ENCODE results near the gene ATCAY.
"Not testable (repeated sequence)": the region's sequence is repeated elsewhere in the genome, so short reads cannot be mapped to it uniquely, and the experiment has no call there.

Gene ATCAY

DNA sequence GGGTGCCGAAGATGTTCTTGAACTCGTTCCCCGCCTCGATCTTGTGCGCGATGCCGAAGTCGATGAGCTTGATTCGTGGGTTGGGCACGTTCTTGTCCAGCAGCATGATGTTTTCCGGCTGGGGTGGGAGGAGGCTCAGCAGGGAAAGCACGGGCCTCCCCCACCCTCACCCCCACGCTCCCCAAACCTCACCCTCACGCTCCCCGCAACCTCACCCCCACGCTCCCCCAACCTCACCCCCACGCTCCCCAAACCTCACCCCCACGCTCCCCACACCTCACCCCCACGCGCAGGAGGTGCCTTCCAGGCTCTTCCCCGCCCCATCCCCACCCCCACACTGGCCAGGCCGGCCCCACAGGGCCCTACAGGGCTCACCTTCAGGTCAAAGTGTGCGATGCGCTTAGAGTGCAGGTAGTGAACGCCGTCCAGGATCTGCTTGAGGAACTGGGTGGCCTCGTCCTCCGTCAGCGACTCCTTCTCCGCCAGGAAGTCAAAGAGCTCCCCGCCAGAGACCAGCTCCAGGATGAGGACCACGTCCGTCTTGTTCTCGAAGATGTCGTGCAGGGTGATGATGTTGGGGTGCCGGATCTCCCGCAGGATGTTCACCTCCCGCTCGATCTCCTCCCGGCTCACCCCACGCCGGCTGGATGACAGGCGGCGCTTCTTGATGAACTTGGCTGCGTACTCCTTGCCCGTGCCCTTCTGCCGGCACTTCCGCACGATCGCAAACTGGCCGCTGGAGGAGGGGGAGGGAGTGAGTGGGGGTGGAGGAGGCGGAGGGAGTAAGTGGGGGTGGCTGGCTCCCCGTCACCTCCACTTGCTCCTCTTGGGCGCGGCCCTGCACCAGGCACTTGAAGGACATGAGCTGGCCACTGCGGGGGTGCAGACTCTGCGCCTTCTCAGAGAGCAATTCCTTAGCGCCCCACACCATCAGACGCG is 84.0 kb downstream of the ATCAY start:
- no peak overlapping the region for H3K4me3 ChIP-seq (ENCODE audit: low read length)
- H3K36me3 ChIP-seq (replicated peaks; ENCODE audit: low read depth, low read length) = peaks cover 52% of the 10 kb centered on the region
- H3K79me2 ChIP-seq (ENCODE audit: low read length) = peaks cover 7% of the 10 kb centered on the region
- H2AFZ ChIP-seq (ENCODE audit: low read depth, low read length) = no peak overlapping the region
- no peaks in the 10 kb centered on the region for H3K27me3 ChIP-seq (ENCODE audit: low read depth, low read length)
- H3K27ac ChIP-seq (ENCODE audit: low read length) = no peak overlapping the region
- no peak overlapping the region for H3K4me2 ChIP-seq (ENCODE audit: low read length)
- no peaks in the 10 kb centered on the region for H4K20me1 ChIP-seq (ENCODE audit: insufficient read depth, low read length)
- no peak overlapping the region for H3K9ac ChIP-seq (ENCODE audit: low read length)
- H3K9me3 ChIP-seq (ENCODE audit: insufficient read depth, low read length) = no peaks in the 10 kb centered on the region
- TF ChIP-seq, protein P1, sequence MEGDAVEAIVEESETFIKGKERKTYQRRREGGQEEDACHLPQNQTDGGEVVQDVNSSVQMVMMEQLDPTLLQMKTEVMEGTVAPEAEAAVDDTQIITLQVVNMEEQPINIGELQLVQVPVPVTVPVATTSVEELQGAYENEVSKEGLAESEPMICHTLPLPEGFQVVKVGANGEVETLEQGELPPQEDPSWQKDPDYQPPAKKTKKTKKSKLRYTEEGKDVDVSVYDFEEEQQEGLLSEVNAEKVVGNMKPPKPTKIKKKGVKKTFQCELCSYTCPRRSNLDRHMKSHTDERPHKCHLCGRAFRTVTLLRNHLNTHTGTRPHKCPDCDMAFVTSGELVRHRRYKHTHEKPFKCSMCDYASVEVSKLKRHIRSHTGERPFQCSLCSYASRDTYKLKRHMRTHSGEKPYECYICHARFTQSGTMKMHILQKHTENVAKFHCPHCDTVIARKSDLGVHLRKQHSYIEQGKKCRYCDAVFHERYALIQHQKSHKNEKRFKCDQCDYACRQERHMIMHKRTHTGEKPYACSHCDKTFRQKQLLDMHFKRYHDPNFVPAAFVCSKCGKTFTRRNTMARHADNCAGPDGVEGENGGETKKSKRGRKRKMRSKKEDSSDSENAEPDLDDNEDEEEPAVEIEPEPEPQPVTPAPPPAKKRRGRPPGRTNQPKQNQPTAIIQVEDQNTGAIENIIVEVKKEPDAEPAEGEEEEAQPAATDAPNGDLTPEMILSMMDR (IDR thresholded peaks at IDR 0.05; ENCODE audit: low read depth, low read length) = no peak
- TF ChIP-seq EZH2phosphoT487 (IDR thresholded peaks at IDR 0.05; ENCODE audit: low read depth) = no peak
- no peaks in the 10 kb centered on the region for H3K4me1 ChIP-seq (ENCODE audit: low read length)

DNA sequence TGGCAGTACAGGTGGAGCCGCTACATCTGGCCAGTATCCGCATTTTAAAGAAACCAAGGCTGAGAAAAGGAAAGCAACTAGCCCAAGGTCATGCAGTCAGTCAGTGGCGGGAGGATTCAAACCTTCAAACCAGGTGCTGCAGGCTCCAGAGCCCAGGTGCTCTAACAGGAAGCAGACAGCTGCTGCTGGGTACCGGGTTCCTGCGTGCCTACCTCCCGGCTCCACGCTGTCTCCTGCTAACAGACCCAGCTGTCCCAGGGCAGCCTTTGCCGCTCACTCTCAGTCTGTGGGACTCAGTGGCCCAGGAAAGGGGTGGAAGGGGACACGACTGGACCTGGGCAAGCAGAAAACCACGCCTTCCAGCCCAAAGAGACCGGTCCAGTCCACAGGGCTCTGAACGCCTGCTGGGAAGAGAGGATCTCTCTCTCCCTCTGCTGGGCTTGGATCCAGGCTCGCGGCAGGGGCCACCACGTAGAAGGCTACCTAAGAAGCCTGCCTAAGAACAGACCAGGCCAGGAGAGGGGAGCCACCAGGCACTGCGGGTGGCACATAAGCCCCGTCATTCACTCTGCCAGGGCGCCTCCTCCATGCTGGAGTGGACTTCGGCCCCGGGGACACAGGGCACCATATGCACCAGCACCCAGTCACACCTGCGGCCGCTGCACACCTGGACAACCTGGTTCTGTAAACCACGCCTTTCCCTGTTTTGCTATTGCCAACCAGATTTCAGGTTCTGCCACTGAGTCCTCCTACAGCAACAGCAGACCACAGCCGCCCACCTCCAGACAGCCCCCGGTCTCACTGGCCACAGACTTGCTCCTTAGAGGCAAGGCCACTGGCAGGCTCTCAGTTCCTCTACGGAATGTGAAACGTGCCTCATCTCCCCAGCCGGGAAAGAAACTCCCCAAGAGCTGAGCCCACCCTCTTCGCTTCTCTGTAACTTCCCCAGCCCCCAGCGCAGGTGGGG is 85.8 kb downstream of the ATCAY start:
- Histone ChIP-seq H3K36me3 (replicated peaks; ENCODE audit: low read depth, low read length) (peaks cover 44% of the 10 kb centered on the region), H3K4me1 (ENCODE audit: low read length) (peaks cover 8% of the 10 kb centered on the region), H3K79me2 (ENCODE audit: low read length) (peaks cover 20% of the 10 kb centered on the region), H3K27me3 (ENCODE audit: low read depth, low read length) (no peaks in the 10 kb centered on the region), H3K4me3 (ENCODE audit: low read length) (no peak overlapping the region), H3K9me3 (ENCODE audit: insufficient read depth, low read length) (no peaks in the 10 kb centered on the region), H2AFZ (ENCODE audit: low read depth, low read length) (no peak overlapping the region), H3K27ac (ENCODE audit: low read length) (no peak overlapping the region), H3K9ac (ENCODE audit: low read length) (no peak overlapping the region), H4K20me1 (ENCODE audit: insufficient read depth, low read length) (peaks cover 4% of the 10 kb centered on the region; the same call in 1 of the 2 replicates), H3K4me2 (ENCODE audit: low read length) (no peak overlapping the region)
- TF ChIP-seq EZH2phosphoT487 (IDR thresholded peaks at IDR 0.05; ENCODE audit: low read depth) = no peak
- TF ChIP-seq, protein P1 (IDR thresholded peaks at IDR 0.05; ENCODE audit: low read depth, low read length) = no peak

DNA sequence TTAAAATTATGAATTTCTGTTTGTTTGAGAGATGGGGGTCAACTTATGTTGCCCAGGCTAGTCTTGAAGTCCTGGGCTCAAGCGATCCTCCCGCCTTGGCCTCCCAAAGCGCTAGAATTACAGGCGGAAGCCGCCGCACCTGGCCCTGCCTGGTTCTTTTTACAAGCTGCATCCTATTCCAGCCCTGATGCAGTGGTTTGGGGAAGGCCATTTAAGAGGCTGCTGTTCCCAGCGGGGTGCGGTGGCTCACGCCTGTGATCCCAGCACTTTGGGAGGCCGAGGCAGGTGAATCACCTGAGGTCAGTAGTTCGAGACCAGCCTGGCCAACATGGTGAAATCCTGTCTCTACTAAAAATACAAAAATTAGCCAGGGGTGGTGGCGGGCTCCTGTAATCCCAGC is 87.5 kb downstream of the ATCAY start:
- not testable (repeated sequence) for H3K27ac ChIP-seq (ENCODE audit: low read length)
- H3K36me3 ChIP-seq (replicated peaks; ENCODE audit: low read depth, low read length) = peaks cover 41% of the 10 kb centered on the region

DNA sequence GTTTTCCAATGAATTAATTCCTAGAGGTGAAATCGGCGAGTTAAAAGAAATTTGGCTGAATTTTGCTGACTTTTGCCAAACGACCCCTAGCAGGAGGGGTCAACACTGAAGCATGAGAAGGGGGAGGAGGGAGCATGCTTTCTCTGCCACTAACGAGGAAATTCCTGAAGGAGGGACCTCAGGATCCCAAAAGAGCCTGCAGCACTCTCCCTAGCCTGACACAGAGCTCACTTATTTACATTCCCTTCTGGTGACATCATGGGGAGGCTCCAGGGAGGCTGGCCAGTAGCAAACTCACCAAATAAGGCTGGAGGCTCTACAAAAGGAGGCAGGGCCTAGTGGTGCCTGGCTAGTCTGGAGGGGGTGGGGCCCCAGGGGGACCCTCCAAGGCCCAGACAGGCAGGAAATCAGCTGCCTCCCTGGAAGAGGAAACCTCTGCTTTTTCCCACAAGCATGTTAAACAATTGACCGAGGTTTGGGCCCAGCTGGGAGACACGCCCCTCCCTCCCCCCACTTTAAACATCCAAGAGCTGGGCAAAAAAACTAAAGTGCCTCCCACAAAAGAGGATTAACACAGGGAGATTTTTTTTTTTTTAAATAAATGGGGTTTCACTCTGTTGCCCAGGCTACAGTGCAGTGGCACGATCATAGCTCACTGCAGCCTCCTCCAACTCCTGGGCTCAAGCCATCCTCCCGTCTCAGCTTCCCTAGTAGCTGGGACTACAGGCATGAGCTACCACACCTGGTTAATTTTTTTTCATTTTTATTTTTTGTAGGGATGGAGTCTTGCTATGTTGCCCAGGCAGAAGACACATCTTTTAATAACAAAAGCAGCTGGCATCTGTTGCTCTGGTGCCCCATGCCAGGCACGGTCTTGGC is 88.3 kb downstream of the ATCAY start:
- Histone ChIP-seq H2AFZ (ENCODE audit: low read depth, low read length) (no peak overlapping the region), H4K20me1 (ENCODE audit: insufficient read depth, low read length) (peaks cover 4% of the 10 kb centered on the region; the same call in 1 of the 2 replicates)

More for the DNA sequence above, 87.5 kb downstream of the ATCAY start:
- not testable (repeated sequence) for H3K9me3 ChIP-seq (ENCODE audit: insufficient read depth, low read length); H2AFZ ChIP-seq (ENCODE audit: low read depth, low read length); H3K4me2 ChIP-seq (ENCODE audit: low read length); H3K9ac ChIP-seq (ENCODE audit: low read length); H3K4me1 ChIP-seq (ENCODE audit: low read length); H3K4me3 ChIP-seq (ENCODE audit: low read length); H3K27me3 ChIP-seq (ENCODE audit: low read depth, low read length); H4K20me1 ChIP-seq (ENCODE audit: insufficient read depth, low read length)
- H3K79me2 ChIP-seq (ENCODE audit: low read length) = peaks cover 20% of the 10 kb centered on the region

More for the DNA sequence above, 88.3 kb downstream of the ATCAY start:
- no peak for TF ChIP-seq EZH2phosphoT487 (IDR thresholded peaks at IDR 0.05; ENCODE audit: low read depth)
- TF ChIP-seq, protein P1 (IDR thresholded peaks at IDR 0.05; ENCODE audit: low read depth, low read length) = no peak
- H3K4me1 ChIP-seq (ENCODE audit: low read length) = peaks cover 10% of the 10 kb centered on the region
- H3K4me3 ChIP-seq (ENCODE audit: low read length) = no peak overlapping the region
- H3K27me3 ChIP-seq (ENCODE audit: low read depth, low read length) = no peaks in the 10 kb centered on the region
- no peak overlapping the region for H3K4me2 ChIP-seq (ENCODE audit: low read length)
- no peak overlapping the region for H3K9ac ChIP-seq (ENCODE audit: low read length)
- H3K27ac ChIP-seq (ENCODE audit: low read length) = no peak overlapping the region
- H3K9me3 ChIP-seq (ENCODE audit: insufficient read depth, low read length) = no peaks in the 10 kb centered on the region
- peaks cover 20% of the 10 kb centered on the region for H3K79me2 ChIP-seq (ENCODE audit: low read length)
- H3K36me3 ChIP-seq (replicated peaks; ENCODE audit: low read depth, low read length) = peaks cover 33% of the 10 kb centered on the region

Data from OCI-LY3 (cell line).